ENCODE results near the gene TMEM196.

Gene TMEM196

GRCh38 chr7:19728716-19729115 is 44.7 kb downstream of the TMEM196 start:
- TF ChIP-seq CTCF (IDR thresholded peaks at IDR 0.05), result no peak
- Histone ChIP-seq H3K4me3 (ENCODE audit: low read depth in 1 of 2, low read length in 1 of 2) (no peak overlapping the region), H3K27ac (no peak overlapping the region), H3K27me3 (no peaks in the 10 kb centered on the region), H3K4me1 (ENCODE audit: control insufficient read depth in 1 of 2, insufficient read depth in 1 of 2, low read depth in 1 of 2, low read length in 1 of 2) (no peaks in the 10 kb centered on the region), H3K9me3 (no peaks in the 10 kb centered on the region), H3K36me3 (no peaks in the 10 kb centered on the region)

- H3K4me1 ChIP-seq (ENCODE audit: control insufficient read depth in 1 of 2, insufficient read depth in 1 of 2, low read depth in 1 of 2, low read length in 1 of 2), result no peaks in the 10 kb centered on the region
- no peaks in the 10 kb centered on the region for H3K27me3 ChIP-seq
- no peak overlapping the region for H3K27ac ChIP-seq
- TF ChIP-seq CTCF (IDR thresholded peaks at IDR 0.05), result no peak
- no peak overlapping the region for H3K4me3 ChIP-seq (ENCODE audit: low read depth in 1 of 2, low read length in 1 of 2)
- no peaks in the 10 kb centered on the region for H3K9me3 ChIP-seq
- H3K36me3 ChIP-seq, result no peaks in the 10 kb centered on the region
These were observed 47.6 kb downstream of the TMEM196 start for GRCh38 chr7:19725770-19726169.

- H3K4me3 ChIP-seq (ENCODE audit: low read depth in 1 of 2, low read length in 1 of 2), result no peak overlapping the region
- H3K4me1 ChIP-seq (ENCODE audit: control insufficient read depth in 1 of 2, insufficient read depth in 1 of 2, low read depth in 1 of 2, low read length in 1 of 2), result no peaks in the 10 kb centered on the region
- no peak for TF ChIP-seq CTCF (IDR thresholded peaks at IDR 0.05)
- no peaks in the 10 kb centered on the region for H3K36me3 ChIP-seq
- peaks cover 8% of the 10 kb centered on the region for H3K27me3 ChIP-seq
- no peak overlapping the region for H3K27ac ChIP-seq
- no peaks in the 10 kb centered on the region for H3K9me3 ChIP-seq
These were observed 57.9 kb downstream of the TMEM196 start for GRCh38 chr7:19715499-19715898.

GRCh38 chr7:19713676-19714075 is 59.7 kb downstream of the TMEM196 start:
- Histone ChIP-seq H3K27ac (no peak overlapping the region), H3K36me3 (no peaks in the 10 kb centered on the region), H3K27me3 (peaks cover 8% of the 10 kb centered on the region), H3K4me3 (ENCODE audit: low read depth in 1 of 2, low read length in 1 of 2) (no peak overlapping the region), H3K4me1 (ENCODE audit: control insufficient read depth in 1 of 2, insufficient read depth in 1 of 2, low read depth in 1 of 2, low read length in 1 of 2) (peaks cover 7 to 10% of the 10 kb centered on the region in 2 experiments), H3K9me3 (no peaks in the 10 kb centered on the region)
- TF ChIP-seq CTCF (IDR thresholded peaks at IDR 0.05), result no peak

GRCh38 chr7:19709249-19709578 is 64.2 kb downstream of the TMEM196 start:
- H3K27me3 ChIP-seq, result peaks cover 8% of the 10 kb centered on the region
- no peak overlapping the region for H3K27ac ChIP-seq
- H3K4me1 ChIP-seq (ENCODE audit: control insufficient read depth in 1 of 2, insufficient read depth in 1 of 2, low read depth in 1 of 2, low read length in 1 of 2), result peaks cover 15 to 16% of the 10 kb centered on the region in 2 experiments
- peak overlapping the region; percentile 61 to 65 for H3K4me3 ChIP-seq (ENCODE audit: low read depth in 1 of 2, low read length in 1 of 2)
- H3K36me3 ChIP-seq, result no peaks in the 10 kb centered on the region
- no peak for TF ChIP-seq CTCF (IDR thresholded peaks at IDR 0.05)
- no peaks in the 10 kb centered on the region for H3K9me3 ChIP-seq

Data from neutrophil (primary cell).